Memory B cell (primary cell): Measurements from ENCODE around the gene GDF15.
"Not testable (repeated sequence)": the region's sequence is repeated elsewhere in the genome, so short reads cannot be mapped to it uniquely, and the experiment has no call there.

Source experiments
- ATAC-seq: fragments of 150-1000 bp; cut with Tn5 transposase; 2 replicates; pipeline ENCODE4 v1.10.0; 2021; ENCODE audit warnings: low read depth, mild to moderate bottlenecking, moderate library complexity
- DNase-seq, 2 donors: peaks; one replicate each; pipeline ENCODE4 v3.0.0; 2022; ENCODE audit warnings: low spot score in 2 of 2
- H3K27ac Mint-ChIP-seq: one replicate; pipeline ENCODE4 v1.8.0; 2022; ENCODE audit warnings: mild to moderate bottlenecking, moderate library complexity, mixed read lengths
- H3K27me3 Mint-ChIP-seq: one replicate; pipeline ENCODE4 v1.8.0; 2022; ENCODE audit warnings: mixed read lengths
- H3K36me3 Mint-ChIP-seq: one replicate; pipeline ENCODE4 v1.8.0; 2022; ENCODE audit warnings: mild to moderate bottlenecking, mixed read lengths
- H3K4me1 Mint-ChIP-seq: one replicate; pipeline ENCODE4 v1.8.0; 2022; ENCODE audit warnings: mixed read lengths
- H3K4me3 Mint-ChIP-seq: one replicate; pipeline ENCODE4 v1.8.0; 2022; ENCODE audit warnings: mild to moderate bottlenecking, moderate library complexity, mixed read lengths
- H3K9me3 Mint-ChIP-seq: one replicate; pipeline ENCODE4 v1.8.0; 2022; ENCODE audit warnings: mixed read lengths

GDF15 gene

DNA sequence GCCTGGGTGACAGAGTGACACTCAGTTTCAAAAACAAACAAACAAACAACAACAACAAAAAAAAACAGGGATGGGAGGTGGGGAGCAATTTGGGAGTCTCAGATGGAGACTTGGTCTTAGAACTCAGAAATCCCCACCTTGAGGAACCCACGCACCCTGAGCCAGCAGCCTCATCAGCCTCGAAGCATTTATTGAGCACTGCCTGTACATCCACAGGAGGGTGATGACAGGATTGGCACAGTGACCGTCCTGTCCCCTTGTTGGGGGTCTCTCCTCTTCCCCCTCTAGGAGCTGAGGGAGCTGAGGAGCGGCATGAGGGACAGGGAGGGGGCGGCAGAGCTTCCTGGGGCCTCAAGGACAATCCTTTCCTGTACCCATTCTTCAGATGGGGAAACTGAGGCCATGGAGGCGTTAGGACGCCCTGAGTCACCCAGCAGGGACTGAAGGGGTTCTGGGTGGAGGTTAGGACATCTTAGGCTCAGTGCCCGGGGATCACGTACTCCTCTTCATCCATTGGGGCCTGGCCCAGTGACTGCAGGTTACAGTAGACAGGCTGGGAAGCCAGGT is 5.6 kb downstream of the GDF15 start:
- Mint-ChIP-seq H3K4me1 (peaks cover 17% of the 10 kb centered on the region), H3K27ac (no peak overlapping the region), H3K27me3 (no peaks in the 10 kb centered on the region), H3K4me3 (no peak overlapping the region), H3K36me3 (peaks cover 4% of the 10 kb centered on the region), H3K9me3 (no peaks in the 10 kb centered on the region)
- DNase-seq (no peak), ATAC-seq (no peak)

- Mint-ChIP-seq H3K36me3 (peaks cover 4% of the 10 kb centered on the region), H3K27me3 (no peaks in the 10 kb centered on the region), H3K27ac (no peak overlapping the region), H3K4me1 (peaks cover 22% of the 10 kb centered on the region), H3K9me3 (no peaks in the 10 kb centered on the region), H3K4me3 (no peak overlapping the region)
- ATAC-seq (peak; percentile 15), DNase-seq (no peak)
Observed at GRCh38 chr19:18392417-18392816, 6.5 kb downstream of the GDF15 start.

DNA sequence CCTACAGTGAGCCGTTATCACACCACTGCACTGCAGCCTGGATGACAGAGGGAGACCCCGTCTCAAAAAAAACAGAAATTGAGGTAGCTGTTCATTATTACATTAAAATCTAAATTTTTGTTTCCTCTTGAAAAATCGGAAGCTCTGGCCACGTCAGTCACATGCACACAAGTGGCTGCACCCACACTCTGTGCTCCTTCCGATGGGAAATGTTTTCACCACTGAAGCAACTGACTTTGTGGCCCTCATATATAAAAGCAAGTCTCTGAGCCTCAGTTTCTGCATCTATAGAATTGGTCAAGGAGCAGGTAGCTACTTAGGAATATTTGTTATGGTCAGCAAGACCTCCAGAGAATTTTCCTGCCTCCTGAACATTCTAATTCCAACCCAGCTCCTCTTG is 7.0 kb downstream of the GDF15 start:
- DNase-seq (no peak), ATAC-seq (no peak)
- Mint-ChIP-seq H3K36me3 (peaks cover 4% of the 10 kb centered on the region), H3K4me1 (peaks cover 25% of the 10 kb centered on the region), H3K27me3 (peaks cover 2% of the 10 kb centered on the region), H3K27ac (no peak overlapping the region), H3K4me3 (peak overlapping the region; percentile 14), H3K9me3 (no peaks in the 10 kb centered on the region)

- Mint-ChIP-seq H3K36me3 (peaks cover 4% of the 10 kb centered on the region), H3K27ac (no peak overlapping the region), H3K4me3 (peak overlapping the region; percentile 46), H3K4me1 (peaks cover 27% of the 10 kb centered on the region), H3K9me3 (no peaks in the 10 kb centered on the region), H3K27me3 (peaks cover 2% of the 10 kb centered on the region)
- ATAC-seq, result no peak
- no peak for DNase-seq
Observed at GRCh38 chr19:18393836-18394235, 7.9 kb downstream of the GDF15 start.

- ATAC-seq (no peak), DNase-seq (no peak)
- Mint-ChIP-seq H3K36me3 (no peaks in the 10 kb centered on the region), H3K4me1 (peaks cover 33% of the 10 kb centered on the region), H3K9me3 (no peaks in the 10 kb centered on the region), H3K27ac (no peak overlapping the region), H3K27me3 (peaks cover 2% of the 10 kb centered on the region), H3K4me3 (peak overlapping the region; percentile 83)
Observed at GRCh38 chr19:18396471-18397241, 10.7 kb downstream of the GDF15 start.

DNA sequence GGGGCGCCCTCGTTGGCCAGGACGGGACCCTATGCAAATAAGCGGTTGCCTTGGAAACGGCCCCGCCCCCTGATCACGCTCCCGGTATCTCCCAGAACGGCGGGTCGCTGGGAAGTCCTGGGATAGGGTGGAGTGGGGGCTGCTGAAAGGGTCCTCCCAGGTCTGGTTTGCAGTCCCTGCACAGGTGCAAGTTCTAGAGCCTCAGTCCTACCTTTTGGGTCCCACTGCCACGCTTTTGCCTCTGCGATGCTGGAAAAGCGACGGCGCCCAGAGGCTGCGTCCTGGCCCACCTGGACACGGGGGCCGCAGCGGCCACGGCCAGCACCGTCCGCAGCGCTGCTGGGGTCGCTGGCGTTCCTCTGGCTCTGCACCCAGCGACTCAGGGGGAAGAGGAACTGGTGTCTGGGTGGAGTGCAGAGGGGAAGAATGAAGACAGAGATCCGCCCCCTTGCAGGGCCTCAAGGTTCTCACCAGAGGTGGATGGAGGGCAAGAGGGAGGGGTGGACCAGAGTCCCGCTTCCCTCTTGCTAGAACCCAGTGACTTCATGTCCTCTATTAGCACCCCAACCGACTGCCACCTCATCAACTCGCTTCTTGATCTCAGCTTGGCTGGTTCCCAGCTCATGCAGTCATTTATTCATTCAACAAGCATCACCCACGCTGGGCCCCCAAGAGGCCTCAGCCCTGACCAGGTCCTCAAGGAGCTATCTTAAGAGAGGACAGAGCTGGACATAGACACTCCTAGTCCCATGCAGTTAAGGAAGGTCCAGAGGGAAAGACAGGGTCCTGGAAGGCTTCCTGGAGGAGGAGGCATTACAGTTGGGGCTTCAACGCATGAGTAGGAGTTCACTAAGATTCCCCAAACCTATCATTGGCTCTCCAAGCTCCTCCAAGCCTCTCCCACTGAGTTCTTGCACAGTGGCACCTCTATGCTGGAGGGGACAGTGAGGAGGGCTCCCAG is 11.6 kb downstream of the GDF15 start, which contains the start of gene LRRC25:
TSS of gene LRRC25 (minus strand) at position 381 of the 961 bp plus-strand sequence. CDS start 659 bp downstream, outside the sequence.
- H3K27ac Mint-ChIP-seq, result peak within 1 kb of the TSS; percentile 42
- ATAC-seq (peak; percentile 88), DNase-seq (peak; percentile 61 to 63)
- peaks cover 31% of the 10 kb centered on the region for H3K4me1 Mint-ChIP-seq
- H3K9me3 Mint-ChIP-seq, result no peaks in the 10 kb centered on the region
- H3K27me3 Mint-ChIP-seq, result peaks cover 2% of the 10 kb centered on the region
- no peaks in the 10 kb centered on the region for H3K36me3 Mint-ChIP-seq
- H3K4me3 Mint-ChIP-seq, result peak within 1 kb of the TSS; percentile 83

GRCh38 chr19:18399008-18399407 is 13.1 kb downstream of the GDF15 start:
- ATAC-seq (no peak), DNase-seq (no peak)
- H3K27me3 Mint-ChIP-seq, result peaks cover 2% of the 10 kb centered on the region
- H3K27ac Mint-ChIP-seq, result no peak overlapping the region
- H3K4me3 Mint-ChIP-seq, result no peak overlapping the region
- peaks cover 30% of the 10 kb centered on the region for H3K4me1 Mint-ChIP-seq
- no peaks in the 10 kb centered on the region for H3K36me3 Mint-ChIP-seq
- no peaks in the 10 kb centered on the region for H3K9me3 Mint-ChIP-seq

DNA sequence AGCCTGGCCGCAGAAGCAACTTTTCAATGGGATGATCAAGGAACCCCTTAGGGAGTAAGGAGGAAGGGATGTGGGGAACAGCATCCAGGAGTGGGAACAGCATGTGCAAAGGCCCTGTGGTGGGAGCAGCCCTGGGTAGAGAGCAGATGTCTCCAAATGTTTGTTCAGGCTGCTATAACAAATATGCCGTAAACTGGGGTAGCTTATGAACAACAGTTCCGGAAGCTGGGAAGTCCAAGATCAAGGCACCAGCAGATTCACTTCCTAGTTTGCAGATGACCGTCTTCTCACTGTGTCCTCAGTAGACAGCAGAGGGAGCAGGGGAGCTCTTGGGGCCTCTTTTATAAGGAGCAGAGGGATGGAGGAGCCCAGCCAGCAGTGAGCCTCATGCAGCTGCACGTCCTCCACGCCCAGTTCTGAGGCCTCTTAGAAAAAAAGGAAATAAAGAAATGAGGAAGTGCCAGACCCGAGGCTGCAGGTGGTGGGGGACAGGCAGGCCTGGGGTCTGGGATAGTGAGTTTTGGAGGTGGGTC is 15.7 kb downstream of the GDF15 start:
- Mint-ChIP-seq H3K4me3 (peak overlapping the region; percentile 46), H3K4me1 (peaks cover 30% of the 10 kb centered on the region), H3K9me3 (no peaks in the 10 kb centered on the region), H3K36me3 (no peaks in the 10 kb centered on the region), H3K27me3 (peaks cover 3% of the 10 kb centered on the region), H3K27ac (peak overlapping the region; percentile 62)
- DNase-seq (peak in 1 of 2 donors; percentile 43), ATAC-seq (peak; percentile 72)

DNA sequence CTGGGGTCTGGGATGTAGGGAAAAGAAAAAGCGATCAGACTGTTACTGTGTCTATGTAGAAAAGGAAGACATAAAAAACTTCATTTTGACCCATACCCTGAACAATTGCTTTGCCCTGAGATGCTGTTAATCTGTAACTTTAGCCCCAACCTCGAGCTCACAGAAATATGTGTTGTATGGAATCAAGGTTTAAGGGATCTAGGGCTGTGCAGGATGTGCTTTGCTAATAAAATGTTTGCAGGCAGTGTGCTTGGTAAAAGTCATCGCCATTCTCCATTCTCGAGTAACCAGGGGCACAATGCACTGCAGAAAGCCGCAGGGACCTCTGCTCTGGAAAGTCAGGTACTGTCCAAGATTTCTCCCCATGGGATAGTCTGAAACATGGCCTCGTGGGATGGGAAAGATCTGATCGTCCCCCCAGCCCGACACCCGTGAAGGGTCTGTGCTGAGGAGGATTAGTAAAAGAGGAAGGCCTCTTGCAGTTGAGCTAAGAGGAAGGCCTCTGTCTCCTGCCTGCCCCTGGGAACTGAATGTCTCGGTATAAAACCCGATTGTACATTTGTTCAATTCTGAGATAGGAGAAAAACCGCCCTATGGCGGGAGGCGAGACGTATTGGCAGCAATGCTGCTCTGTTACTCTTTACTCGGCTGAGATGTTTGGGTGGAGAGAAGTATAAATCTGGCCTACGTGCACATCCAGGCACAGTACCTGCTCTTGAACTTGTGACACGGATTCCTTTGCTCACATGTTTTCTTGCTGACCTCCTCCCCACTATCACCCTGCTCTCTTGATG is 16.7 kb downstream of the GDF15 start:
- H3K27ac Mint-ChIP-seq, result peak overlapping the region; percentile 4
- H3K4me3 Mint-ChIP-seq, result peak overlapping the region; percentile 21
- not testable (repeated sequence) for H3K9me3 Mint-ChIP-seq, H3K36me3 Mint-ChIP-seq, DNase-seq, ATAC-seq, H3K27me3 Mint-ChIP-seq
- peaks cover 23% of the 10 kb centered on the region for H3K4me1 Mint-ChIP-seq

DNA sequence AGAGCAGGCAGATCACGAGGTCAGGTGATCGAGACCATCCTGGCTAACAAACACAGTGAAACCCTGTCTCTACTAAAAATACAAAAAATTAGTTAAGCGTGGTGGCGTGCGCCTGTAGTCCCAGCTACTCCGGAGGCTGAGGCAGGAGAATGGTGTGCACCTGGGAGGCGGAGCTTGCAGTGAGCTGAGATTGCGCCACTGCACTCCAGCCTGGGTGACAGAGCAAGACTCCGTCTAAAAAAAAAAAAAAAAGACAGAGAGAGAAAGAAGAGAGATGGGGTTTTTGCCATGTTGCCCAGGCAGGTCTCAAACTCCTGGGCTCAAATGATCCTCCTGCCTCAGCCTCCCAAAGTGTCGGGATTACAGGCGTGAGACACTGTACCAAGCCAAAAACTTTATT is 19.8 kb downstream of the GDF15 start:
- H3K4me3 Mint-ChIP-seq, ATAC-seq, H3K27ac Mint-ChIP-seq, DNase-seq, H3K9me3 Mint-ChIP-seq, H3K27me3 Mint-ChIP-seq, H3K36me3 Mint-ChIP-seq: not testable (repeated sequence)
- peaks cover 28% of the 10 kb centered on the region for H3K4me1 Mint-ChIP-seq

GRCh38 chr19:18406749-18407148 is 20.8 kb downstream of the GDF15 start:
- H3K9me3 Mint-ChIP-seq, result no peaks in the 10 kb centered on the region
- no peak for ATAC-seq
- no peak overlapping the region for H3K27ac Mint-ChIP-seq
- H3K4me3 Mint-ChIP-seq, result no peak overlapping the region
- no peak for DNase-seq
- H3K4me1 Mint-ChIP-seq, result peaks cover 23% of the 10 kb centered on the region
- H3K27me3 Mint-ChIP-seq, result peaks cover 4% of the 10 kb centered on the region
- H3K36me3 Mint-ChIP-seq, result no peaks in the 10 kb centered on the region

DNA sequence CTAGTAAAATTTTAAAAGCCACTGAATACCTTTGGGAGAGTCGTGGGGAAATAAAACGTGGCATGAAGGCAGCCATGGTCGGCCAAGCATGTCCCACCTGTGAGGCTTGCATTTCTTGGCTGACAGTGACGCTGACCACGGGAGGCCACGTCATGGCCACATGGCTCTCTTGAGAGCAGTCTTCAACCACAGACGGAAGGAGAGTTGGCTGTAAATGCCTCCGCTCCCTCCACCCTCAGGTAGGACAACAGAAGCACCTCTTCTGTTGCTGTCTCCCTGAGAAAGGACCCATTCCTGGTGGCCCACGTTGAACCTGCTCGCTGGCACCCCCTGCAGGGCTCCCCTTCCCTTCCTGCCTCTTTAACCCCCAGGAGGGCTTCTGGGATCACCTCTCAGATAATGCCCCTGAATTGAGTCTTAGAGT is 22.1 kb downstream of the GDF15 start:
- Mint-ChIP-seq H3K27ac (peak overlapping the region; percentile 75), H3K4me3 (peak overlapping the region; percentile 37), H3K27me3 (peaks cover 14% of the 10 kb centered on the region), H3K4me1 (peaks cover 18% of the 10 kb centered on the region), H3K9me3 (no peaks in the 10 kb centered on the region), H3K36me3 (no peaks in the 10 kb centered on the region)
- DNase-seq (peak; percentile 67 to 77), ATAC-seq (peak; percentile 92)

DNA sequence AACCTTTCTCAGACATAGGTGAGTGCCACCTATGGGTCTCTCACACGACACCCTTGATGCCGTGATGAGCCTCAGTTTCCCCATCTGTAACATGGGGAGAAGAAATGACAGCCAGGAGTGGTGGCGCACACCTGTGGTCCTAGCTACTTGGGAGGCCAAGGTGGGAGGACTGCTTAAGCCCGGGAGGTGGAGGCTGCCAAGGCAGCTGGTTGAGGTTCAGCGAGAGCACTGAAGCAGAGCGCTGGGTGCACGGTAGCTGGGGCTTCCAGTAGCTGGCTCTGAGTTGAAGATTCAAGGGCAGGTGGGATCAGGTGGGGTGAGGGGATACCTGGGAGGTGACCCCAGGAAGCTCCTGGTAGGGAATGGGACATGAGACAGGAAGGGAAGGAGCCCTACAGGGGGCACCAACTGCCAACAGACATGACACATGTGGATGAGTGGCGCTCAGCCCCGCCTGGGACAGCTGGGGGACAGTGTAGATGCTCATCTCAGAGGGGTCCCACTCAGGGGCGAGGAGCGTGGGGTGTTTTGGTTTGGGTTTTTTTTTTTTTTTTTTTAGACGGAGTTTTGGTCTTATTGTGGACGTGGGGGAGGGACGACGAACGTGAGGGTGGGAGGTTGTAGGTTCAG is 26.8 kb downstream of the GDF15 start:
- no peak for DNase-seq
- H3K36me3 Mint-ChIP-seq, result no peaks in the 10 kb centered on the region
- H3K27ac Mint-ChIP-seq, result no peak overlapping the region
- peaks cover 33% of the 10 kb centered on the region for H3K4me1 Mint-ChIP-seq
- H3K27me3 Mint-ChIP-seq, result peaks cover 34% of the 10 kb centered on the region
- H3K9me3 Mint-ChIP-seq, result no peaks in the 10 kb centered on the region
- H3K4me3 Mint-ChIP-seq, result no peak overlapping the region
- ATAC-seq, result no peak
